C1 segment of cervical spinal cord (tissue), 14 donors: ENCODE data around the gene LMF1.
"Not testable (repeated sequence)": the region's sequence is repeated elsewhere in the genome, so short reads cannot be mapped to it uniquely, and the experiment has no call there.

Experiments used
- DNase-seq, 14 donors: peaks; one replicate each; lab custom pipeline; 2025; lab: John Stamatoyannopoulos, UW

LMF1 gene

DNA sequence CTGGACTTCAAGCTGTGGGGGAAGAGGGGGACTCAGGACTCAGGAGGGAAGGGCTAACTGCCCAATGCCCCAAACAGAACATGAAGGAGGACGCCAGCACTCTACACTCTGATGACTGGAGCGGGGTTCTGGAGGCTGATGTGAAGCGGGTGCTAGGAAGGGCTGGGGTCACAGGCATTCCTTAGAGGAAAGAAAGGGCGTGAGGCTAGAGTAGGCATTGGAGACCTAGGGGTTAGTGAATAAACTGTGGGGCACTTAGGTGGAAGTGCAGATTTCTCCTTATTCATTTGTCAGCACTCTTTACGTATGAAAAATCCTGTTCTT, 760 bp upstream of the LMF1 start:
- peak in 1 of 14 donors; percentile 58 for DNase-seq

DNA sequence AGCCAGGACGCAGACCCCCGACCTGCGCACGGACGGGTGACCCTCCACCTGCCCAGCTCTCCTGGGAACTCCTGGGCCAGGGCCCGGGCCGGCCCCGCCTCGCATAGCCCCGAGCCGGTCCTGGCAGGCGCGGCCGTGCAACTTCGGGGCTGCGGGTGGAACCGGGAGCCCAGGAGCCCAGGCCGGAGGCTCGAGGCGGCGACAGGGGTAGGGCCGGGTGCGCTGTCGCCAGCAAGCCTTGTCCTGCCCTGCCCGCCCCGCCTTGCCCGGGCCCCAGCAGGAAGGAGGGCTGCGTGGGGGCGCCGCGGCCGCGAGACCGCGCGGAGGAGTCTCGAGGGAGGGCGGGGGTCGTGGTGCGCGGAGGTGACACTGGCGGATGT, 408 bp downstream of the LMF1 start:
- peak in 1 of 14 donors; percentile 58 for DNase-seq

DNA sequence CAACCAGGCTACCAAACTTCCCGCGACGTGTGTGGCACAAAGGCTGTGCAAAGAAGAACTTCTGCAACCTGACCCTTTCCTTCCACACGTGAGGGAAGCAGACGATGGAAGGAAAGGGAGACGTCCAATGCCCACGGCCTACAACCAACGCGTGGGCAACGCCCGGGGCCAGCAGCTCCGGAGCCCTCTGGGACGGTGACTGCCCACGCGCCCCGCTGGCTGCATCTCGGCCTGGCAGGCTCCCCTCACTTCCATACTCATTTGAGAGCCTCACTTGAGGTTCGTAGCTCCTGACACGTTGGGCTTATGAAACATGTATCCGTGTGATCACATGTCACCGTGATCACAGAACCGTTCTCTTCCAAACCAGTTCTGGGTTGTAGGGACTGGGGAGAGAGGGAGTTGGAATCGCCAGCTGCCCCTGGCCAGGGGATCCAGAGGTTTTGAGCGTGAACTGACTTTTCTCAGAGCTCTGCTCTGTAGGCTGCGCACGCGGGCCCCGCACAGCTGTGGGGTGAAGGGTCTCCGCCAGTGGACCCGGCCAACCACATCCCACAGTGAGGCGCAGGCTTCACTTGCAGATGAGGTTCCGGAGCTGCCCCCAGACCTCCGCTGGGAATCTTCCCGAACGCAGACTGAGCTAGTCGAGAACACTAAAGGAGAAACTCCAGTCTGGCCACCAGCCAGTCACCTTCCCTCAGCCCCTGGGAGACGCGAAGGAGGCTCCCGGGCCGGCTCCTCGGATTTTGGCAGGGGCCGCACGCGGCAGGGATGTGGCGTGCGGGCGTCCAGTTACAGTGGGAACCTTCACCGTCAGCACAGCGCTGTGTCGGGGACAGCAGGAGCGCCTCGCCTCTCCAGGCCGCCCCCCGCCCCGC, 1.0 kb downstream of the LMF1 start:
- DNase-seq: no peak

DNA sequence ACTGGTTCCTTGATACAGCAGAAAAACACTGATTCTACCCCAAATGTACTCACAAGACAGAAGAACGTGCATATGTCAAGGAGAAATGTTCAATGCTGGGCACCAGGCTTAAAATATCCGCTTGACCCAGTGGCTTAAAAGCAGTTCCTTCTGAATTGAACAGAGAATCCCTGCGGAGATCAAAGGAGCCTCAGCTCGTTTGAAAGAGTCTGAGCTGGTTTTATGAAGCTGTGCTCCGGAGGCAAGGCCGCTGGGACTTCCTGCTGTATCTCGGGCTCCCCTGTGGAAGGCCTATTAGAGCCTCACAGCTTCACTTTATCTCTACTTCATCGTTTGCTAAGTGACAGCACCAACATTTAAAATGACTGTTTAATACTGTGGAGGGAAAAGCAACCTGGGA, 2.2 kb downstream of the LMF1 start:
- DNase-seq: no peak

DNA sequence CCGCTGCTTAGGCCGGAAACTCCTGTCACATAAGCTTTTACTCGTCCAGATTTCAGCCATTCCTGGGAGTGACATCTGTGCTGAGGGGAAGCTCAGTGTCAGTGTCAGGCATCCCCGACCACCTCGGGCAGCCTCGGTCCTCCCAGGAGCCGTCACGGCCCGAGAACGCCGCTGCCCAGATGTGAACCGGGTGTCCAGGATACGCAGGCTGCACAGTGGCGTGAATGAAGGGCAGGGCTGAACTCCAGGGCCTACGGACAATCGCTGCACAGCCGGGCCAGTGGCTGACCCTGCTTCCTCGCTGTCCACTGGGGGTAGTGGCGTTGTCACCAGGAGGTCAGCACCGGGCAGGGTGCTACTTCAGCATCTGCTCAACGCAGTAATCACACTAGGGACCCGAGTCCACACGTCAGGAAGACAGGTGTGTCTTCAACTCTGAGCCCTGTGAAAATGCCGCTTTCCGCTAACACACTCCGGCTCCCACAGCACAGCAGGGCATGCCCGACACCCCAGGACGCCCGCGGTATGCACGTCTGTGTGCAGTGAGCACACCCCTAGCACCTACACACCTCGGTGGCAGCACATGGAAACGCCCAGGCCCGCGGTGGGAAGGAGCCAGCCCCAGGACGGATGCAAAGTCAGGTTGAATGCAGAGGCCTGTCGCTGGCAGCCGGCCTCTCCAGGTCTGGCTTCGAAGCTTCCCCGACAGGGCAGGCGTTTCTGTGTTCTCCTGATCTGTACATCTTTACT, 3.1 kb downstream of the LMF1 start:
- DNase-seq: no peak

DNA sequence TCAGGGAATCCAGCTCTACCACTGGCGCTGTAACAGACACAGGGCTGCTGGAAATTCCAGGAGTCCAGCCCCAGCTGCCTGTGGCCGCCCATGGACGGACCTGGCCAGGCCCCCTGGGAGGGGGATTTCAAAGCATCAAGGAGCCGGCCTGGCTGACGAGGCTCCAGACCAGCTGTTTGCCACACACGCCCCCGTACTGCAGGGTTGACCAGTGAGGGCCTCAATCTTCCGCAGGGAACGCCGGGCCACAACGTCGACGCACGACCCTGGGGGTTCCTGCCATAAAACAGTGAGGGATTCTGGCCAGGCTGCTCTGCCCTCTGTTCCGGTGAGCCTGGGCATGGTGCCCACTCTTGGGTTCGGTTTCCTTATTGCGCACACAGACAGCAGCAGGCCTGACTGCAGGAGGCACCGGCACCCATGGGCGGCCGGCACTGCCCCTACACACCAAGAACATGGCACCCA, 3.7 kb downstream of the LMF1 start:
- no peak for DNase-seq

DNA sequence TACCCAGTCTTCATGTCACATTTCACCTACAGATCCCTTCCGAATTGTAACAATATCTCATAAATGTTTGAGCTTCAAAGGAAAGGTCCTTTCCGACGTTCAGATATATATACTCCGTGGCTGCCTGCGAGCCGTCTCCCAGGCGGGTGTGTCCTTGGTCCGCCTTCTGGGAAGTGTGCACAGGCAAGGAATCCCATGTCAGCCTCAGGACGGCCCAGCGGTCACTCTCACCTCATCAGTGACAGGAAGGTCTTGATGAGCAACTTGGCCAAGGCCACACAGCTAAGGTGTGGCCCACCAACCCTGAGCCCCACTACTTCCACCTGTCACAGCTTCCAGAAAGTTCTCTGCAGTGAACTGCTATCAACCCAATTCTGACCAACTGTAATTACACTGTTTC, 4.3 kb downstream of the LMF1 start:
- DNase-seq: no peak

DNA sequence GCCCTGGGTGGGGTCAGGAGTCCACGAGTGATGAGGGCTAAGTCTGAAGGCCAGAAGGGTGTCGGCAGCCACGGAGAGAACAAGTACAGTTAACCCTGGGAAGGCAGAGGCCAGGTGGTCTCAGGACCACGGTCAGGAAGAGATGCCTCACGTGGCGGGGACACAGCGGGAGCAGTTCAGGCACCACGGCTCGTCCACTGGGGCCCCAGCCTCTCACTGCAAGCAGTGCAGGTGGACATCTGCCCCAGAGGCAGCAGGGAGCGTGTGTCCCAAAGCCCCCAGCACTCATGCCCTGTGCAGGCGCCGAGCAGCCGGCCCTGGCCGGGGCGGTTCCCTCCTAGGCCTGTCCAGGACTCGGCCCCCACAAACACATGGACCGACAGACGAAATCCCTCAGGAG, 4.7 kb downstream of the LMF1 start:
- DNase-seq: no peak

DNA sequence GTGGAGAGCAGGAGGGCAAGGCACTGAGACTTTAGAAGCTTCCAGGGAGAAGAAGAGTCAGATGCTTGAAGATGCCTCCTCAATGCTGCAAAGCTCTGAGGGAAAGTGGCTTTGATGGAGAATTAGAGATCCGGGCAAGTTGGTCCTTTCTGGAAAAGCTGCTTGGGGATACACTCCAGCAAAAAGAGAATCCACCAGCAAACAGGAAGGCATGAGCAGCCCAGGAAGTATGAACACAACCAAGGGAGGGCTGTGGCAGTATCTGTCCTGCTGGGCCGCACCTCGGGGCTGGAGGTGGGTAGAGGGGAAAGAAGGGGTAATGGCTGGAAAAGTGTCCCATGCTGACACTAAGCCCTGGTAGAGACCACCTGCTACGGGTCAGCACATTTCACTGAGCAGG, 5.3 kb downstream of the LMF1 start:
- DNase-seq: no peak

DNA sequence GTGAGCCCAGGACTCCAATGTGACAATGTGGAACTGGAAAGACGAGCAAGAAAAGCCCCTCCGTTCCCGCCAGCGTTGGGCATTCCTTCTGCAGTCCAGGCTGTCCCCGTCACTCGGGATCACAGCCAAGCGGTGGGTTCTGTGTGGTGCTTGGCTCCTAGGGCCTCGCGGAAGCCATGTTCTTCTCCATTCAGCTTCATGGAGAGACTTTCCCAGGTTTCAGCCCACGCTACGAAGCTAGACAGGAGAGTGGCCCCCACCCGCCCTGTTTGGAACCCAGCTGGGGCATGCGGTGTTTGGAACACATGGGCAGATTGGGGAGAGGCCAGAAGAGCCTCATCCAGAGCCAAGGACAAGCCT, 5.8 kb downstream of the LMF1 start:
- no peak for DNase-seq

DNA sequence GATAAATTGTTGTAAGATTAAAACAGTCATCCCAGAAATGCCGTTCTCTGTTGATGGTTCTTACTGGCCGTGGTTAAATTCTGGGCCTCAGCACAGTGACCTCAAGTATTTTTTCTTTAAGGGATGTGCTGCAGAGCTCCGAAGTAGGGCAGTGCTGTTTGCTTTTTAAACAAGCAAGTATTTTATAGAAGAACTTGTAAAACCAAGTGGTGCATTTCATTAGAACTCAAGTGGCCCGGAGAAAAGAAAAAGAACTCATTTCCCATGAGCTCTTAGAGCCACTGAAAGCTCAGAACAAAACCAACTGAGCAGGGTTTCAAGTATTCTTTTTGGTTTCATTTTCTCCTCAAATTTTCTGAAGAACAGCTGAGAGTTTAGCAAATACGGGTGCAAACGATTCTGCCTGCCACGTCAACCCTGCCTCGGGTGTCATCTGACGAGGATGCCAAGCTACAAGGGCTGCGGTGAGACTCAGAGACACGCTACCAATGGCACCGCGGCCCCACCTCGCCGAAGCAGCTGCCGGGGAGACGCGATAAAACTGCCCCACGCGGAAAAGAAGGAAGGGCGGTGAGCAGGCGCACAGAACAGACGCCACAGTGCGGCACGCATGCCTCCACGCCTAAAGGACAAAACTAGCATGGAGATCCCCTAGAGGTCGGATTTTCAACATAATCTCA, 6.3 kb downstream of the LMF1 start:
- peak in 4 of 14 donors; percentile 28 to 43 (median 38) for DNase-seq

DNA sequence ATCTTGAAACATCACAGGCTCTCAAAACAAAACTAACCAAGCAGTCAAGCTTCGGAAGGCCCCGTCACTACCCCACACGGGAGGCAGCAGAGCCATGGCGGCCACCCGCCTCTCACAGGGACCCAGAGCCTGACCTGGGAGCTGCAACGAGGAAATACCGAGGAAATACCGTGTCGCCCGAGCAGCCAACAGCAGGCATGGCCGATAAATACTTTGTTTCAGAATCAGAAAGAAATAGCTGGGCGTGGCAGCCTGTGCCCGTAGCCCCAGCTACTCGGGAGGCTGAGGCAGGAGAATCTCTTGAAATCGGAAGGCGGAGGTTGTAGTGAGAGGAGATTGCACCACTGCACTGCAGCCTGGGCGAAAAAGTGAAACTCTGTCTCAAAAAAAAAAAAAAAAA, 6.9 kb downstream of the LMF1 start:
- no peak for DNase-seq

DNA sequence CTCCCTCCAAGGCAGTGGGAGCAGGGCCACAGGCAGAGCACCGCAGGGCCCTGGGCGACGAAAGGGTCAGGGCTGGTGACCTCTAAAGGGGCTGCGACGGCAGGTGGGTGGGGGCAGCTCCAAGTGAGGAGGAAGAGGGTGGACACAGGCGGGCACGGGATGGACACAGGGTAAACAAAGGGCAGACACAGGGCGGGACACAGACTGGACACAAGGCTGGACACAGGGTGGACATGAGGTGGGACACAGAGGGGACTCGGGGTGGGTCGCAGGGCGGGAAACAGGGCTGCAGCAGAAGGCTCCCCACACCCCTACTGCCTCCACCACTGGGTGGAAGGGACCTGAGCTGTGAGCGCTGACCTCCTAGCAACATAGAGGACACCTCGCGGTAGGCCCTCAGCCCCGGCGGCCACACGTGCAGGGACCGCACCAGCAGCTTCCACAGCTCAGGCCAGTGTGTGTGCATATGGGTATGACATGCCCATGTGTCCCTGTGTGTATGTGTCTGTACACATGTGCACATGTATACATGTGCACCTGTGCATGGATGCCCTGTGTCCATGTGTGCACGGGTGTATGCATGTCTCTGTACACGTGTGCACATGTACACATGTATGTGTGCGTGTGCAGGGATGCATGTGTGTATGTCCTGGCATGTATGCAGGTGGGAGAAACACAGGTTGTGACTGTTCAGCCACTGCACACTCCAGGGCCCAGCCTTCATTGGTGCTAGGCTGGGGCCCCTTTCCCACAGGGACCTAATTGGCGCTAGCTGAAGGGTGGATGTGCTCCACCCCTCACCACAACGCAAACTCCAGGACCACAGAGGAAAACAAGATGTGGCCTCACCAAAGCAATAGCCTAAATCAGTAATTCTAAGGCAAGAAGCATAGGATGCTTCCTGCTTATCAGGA, 7.6 kb downstream of the LMF1 start:
- no peak for DNase-seq

DNA sequence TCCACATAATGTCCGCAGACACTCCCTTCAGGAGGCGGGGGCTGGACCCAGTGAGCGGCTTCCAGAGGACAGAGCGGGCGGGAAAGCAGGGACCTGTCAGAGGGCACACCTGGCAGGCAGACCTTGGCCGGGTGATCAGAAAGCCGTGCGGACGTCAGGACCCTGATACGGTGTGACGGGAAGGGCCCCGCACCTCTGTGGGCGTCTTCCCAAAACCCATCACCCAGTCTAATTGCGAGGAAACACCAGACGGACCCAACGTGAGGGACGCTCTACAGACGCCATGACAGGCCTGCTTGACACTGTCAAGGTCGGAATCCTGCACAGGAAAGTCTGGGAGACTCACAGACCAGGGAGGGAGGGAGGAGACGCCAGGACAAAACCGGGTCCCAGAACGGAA, 8.4 kb downstream of the LMF1 start:
- no peak for DNase-seq

DNA sequence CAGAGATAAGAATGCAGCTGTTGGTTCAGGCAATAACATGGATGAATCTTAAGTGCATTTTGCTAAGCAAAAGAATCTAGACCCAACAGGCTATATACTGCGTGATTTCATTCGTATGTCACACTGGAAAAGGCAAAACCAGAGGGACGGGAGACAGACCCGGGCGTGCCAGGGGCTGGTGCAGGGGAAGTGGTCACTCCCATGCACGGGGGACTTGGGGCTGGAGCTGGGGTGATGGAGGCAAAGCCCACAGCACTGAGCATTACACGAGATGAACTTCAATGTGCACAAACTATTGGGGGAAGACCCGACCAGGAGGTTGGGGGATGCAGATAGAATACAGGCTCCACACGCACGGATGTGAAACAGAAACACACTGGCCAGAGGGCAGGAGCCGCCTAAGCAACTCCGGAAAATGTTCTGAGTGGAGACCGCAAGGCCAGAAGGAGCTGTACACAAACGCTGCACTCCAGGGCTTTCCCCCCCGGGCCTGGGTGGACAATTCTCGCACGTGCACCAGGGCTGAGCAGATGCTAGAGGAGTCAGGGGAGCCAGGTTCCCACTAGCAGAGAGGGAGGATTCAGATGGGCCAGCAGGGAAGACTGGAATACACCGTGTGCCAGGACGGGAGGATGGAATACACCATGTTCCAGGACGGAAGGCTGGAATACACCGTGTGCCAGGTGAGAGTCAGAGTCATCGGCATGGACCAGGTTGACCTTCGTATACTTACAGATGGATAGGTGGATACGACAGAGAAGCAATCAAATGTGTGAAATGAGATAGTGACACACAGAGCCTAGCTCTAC, 11.3 kb downstream of the LMF1 start:
- peak in 1 of 14 donors; percentile 93 for DNase-seq

DNA sequence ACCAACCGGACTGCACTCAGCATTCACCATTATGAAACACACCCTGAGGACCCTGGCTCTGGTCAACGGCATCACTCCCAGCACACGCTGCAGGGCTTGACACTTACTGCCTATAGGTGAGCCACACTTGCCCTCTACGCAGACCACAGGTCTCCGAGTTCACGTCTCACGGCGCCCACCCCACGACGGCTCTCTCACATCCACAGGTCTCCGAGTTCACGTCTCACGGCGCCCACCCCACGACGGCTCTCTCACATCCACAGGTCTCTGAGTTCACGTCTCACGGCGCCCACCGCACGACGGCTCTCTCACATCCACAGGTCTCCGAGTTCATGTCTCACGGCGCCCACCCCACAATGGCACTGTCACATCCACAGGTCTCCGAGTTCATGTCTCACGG, 15.0 kb downstream of the LMF1 start:
- DNase-seq: not testable (repeated sequence)

DNA sequence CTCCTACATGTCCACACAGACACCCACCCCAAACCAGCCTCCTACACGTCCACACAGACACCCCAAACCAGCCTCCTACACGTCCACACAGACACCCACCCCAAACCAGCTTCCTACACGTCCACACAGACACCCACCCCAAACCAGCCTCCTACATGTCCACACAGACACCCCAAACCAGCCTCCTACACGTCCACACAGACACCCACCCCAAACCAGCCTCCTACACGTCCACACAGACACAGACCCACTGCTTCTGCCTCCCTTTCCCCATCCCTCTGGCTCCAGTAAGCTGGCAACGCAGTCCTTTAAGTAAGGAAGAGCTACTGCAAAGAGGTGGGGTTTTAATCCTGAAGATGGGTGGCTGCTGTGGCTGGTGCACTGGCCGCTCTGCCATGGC, 17.0 kb downstream of the LMF1 start:
- not testable (repeated sequence) for DNase-seq

DNA sequence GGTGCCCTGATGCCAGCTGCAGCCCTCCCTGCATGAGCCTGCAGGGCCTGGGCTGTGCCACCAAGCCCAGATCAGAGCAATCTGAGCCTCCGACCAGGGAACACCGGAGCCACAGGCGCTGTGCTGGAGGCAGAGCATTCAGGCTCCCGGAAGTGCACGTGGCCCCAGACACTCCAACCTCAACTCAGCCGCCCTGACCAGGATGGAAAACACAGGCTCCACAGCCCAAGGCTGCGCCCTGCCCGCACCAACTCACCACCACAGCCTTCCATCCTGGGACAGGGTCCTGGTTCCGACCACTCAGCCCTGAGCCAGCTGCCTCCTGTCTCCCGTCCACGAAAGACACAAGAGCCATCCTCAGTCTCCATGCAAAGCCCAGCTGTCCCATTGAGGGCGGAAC, 18.5 kb downstream of the LMF1 start:
- DNase-seq: no peak

DNA sequence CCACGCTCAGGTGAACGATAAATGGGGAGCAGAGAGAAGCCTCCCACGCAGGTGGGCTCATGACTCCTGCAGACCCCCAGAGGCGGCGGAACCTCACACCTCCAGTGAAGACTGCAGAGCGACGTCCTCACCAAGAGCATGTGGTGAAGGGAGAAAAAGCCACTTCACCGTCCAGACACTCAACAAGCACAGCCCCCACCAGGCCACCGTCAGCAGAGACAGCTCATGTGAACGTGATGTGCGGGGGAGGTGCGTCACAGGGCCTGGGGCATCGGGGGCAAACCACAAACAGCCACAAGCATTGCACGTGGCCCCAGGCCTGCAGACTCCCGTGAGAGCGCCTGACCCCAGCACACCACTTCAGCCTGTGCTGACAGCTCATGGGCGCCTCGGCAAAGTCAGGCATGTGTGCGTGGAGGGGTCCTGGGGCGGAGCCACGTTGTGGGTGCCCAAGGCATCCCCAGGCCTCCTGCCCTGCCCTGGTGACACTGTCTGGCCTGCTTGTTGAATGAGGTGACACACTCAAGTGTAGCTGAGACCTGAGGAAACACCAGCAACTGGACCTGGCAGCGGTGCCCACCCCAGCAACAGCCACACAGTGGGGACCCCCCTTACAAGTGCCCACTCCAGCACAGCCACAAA, 19.0 kb downstream of the LMF1 start:
- DNase-seq: peak in 1 of 14 donors; percentile 33
